HUES64 (cell line): Measurements from ENCODE around the gene CABP1. TPM values are rescaled to one million over a fixed set of nuclear protein-coding genes. Genes with fewer than 3 reads are reported as not detected.
"Not testable (repeated sequence)": the region's sequence is repeated elsewhere in the genome, so short reads cannot be mapped to it uniquely, and the experiment has no call there.

Experiments used
- H3K27ac ChIP-seq: 2 replicates; pipeline ENCODE4 v1.7.0; 2013; ENCODE audit warnings: low read depth, low read length, inconsistent platforms
- H3K27me3 ChIP-seq: 2 replicates; pipeline ENCODE4 v1.6.1; 2013; ENCODE audit warnings: mild to moderate bottlenecking, low read length; ENCODE audit not compliant: insufficient read depth
- H3K36me3 ChIP-seq: 2 replicates; pipeline ENCODE4 v1.6.1; 2013; ENCODE audit warnings: mild to moderate bottlenecking, low read length; ENCODE audit not compliant: insufficient read depth
- H3K4me1 ChIP-seq: 2 replicates; pipeline ENCODE4 v1.6.1; 2013; ENCODE audit warnings: mild to moderate bottlenecking, low read length, moderate library complexity; ENCODE audit not compliant: insufficient read depth
- H3K4me3 ChIP-seq: 2 replicates; pipeline ENCODE4 v1.5.1; 2013; ENCODE audit warnings: mild to moderate bottlenecking, low read length, moderate library complexity
- H3K9ac ChIP-seq: 2 replicates; pipeline ENCODE4 v1.6.1; 2013; ENCODE audit warnings: mild to moderate bottlenecking, low read depth, low read length
- H3K9me3 ChIP-seq: 2 replicates; pipeline ENCODE4 v1.6.1; 2013; ENCODE audit warnings: low read depth, low read length; ENCODE audit not compliant: insufficient read depth
- WGBS: fragments of 150-250, 120-280 bp; methylation state at CpG from one replicate; pipeline ENCODE4 v1.1.7; 2013; ENCODE audit warnings: missing lambda C conversion rate; 5-methylcytosine and 5-hydroxymethylcytosine counted together
- polyA plus RNA-seq, 2 experiments: library from polyadenylated mRNA; stranded (reverse); fragments of 50-300 nt; gene quantifications; one replicate each; pipeline ENCODE4 v1.2.3, GENCODE V29; 2013

The CABP1 gene
- polyA plus RNA-seq (2013, experiment 1 of 2) = 2.8 TPM
- 2.5 TPM for polyA plus RNA-seq (2013, experiment 2 of 2)

DNA sequence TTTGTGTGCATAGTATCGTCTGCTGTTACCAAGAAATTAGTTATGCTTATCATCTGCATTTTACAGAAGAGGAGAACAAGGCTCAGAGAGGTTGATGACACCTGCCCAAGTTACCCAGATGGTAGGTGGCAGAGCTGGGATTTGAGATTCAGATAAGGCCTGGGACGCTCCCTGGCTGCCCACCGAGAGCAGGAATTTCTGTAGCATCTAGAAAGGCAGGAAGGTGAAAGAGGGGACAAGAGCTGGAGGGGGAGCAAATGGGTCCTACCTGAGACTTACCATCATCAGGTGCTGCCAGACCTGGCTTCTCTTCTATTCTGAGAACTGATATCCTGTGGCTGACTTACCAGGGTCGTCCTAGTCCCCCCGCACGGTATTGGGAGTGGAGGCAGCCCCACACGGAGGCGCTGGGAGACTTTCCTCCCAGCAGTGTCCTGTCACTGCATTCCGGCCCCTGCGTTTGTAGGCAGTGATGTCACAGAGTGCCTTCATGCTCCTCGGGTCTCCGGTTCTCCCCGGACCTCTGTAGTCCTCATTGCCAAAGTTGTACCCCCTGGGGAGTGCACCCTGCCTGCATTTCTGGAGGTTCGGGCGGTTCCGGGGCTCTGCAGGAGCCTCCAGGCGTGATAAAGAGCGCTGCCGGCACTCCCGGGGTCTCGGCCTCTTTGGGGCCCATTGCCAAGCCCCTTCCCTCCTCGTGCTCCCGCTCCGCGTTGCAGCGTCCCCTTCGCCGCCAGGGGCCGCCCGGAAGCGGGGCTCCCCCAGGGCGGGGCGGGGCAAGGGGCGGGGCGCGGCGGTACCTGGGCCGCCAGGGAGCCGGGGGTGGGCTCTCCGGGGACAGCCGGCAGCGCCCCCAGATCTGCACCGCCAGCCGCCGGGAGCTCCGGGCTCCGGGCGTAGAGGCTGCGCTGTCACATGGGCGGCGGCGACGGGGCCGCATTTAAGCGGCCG lies at the start of gene CABP1:
Gene CABP1, plus strand, starts transcription at position 856 of the 951 bp plus-strand sequence. Its CDS starts 60 bp downstream, at position 916.
- Histone ChIP-seq H3K27me3 (peaks cover 46% of the 10 kb centered on the region), H3K27ac (no peak within 1 kb of the TSS; the same call in 1 of the 2 replicates), H3K4me3 (peak within 1 kb of the TSS; percentile 69), H3K9me3 (no peaks in the 10 kb centered on the region), H3K4me1 (no peaks in the 10 kb centered on the region), H3K36me3 (no peaks in the 10 kb centered on the region), H3K9ac (peak within 1 kb of the TSS; percentile 51; the same call in 1 of the 2 replicates)
- 4% methylated on average over 56 of the region's 56 CpGs for WGBS

DNA sequence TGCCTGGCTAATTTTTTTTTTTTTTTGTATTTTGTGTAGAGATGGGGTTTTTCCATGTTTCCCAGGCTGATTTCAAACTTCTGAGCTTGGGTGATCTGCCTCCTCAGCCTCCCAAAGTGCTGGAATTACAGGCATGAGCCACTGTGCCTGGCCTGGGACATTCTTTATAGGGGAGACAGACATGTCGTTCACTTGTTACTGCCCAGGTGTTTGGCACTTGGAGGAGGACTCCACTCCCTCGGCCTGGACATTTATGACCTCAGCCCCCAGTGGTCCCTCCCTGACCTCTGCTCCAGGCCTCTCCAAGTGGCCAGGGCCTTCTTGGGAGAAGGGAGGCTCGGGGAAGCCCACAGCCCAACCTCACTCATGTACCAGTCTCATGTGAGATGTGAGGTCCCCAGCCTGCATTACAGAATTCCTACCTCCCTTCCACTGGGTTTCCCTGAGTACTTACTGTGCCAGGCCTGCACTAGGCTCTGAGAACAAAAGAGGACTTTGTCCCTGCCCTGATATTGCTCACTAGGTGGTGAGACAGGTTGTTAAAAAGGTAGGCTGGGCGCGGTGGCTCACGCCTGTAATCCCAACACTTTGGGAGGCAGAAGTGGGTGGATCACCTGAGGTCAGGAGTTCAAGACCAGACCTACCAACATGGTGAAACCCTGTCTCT lies 49.6 kb upstream of the CABP1 start:
- no peak overlapping the region for H3K4me3 ChIP-seq
- H3K27me3 ChIP-seq = 0 out of 2 replicates have a peak, but pooled peaks cover under 1% of the 10 kb centered on the region
- WGBS = 95% methylated on average over 6 of the region's 6 CpGs
- no peak overlapping the region for H3K9ac ChIP-seq
- no peak overlapping the region for H3K27ac ChIP-seq
- no peaks in the 10 kb centered on the region for H3K9me3 ChIP-seq
- H3K4me1 ChIP-seq = 0 out of 2 replicates have a peak, but pooled peaks cover 4% of the 10 kb centered on the region
- H3K36me3 ChIP-seq = no peaks in the 10 kb centered on the region

DNA sequence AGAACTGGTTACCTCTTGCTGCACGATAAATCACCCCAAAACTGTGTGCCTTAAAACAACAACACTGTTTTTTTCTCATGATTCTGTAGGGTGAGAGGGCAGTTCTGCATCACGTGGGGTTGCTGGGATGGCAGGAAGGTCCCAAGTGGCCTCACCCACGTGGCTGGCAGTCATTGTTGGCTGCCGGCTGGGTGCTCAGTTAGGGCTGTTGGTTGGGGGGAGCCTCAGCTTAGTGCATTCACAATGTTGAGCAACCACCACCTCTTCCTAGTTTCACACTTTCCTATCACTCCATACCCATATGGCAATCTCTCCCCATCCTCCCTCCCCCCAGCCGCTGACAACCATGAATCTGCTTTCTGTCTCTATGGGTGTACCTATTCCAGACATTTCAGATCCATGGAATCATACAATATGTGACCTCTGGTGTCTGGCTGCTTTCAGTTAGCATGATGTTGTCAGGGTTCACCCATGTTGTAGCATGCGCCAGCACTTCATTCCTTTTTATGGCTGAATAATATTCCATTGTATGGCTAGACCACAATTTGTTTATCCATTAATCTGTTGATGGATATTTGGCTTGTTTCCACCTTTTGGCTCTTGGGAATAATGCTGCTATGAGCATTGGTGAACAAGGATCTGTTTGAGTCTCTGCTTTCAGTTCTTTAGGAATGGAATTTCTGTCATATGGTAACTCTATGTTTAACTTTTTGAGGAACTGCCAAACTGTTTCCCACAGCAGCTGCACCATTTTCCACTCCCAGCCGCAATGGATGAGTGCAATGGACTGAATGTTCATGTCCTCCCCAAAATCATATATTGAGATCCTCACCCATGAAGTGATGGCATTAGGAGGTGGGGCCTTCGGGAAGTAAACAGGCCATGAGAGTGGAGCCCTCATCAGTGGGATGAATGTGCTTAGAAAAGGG lies 48.0 kb upstream of the CABP1 start:
- Histone ChIP-seq H3K27me3 (no peaks in the 10 kb centered on the region), H3K4me3 (no peak overlapping the region), H3K9ac (no peak overlapping the region), H3K4me1 (0 out of 2 replicates have a peak, but pooled peaks cover 4% of the 10 kb centered on the region), H3K36me3 (no peaks in the 10 kb centered on the region), H3K27ac (no peak overlapping the region), H3K9me3 (no peaks in the 10 kb centered on the region)
- 81% methylated on average over 7 of the region's 8 CpGs for WGBS

DNA sequence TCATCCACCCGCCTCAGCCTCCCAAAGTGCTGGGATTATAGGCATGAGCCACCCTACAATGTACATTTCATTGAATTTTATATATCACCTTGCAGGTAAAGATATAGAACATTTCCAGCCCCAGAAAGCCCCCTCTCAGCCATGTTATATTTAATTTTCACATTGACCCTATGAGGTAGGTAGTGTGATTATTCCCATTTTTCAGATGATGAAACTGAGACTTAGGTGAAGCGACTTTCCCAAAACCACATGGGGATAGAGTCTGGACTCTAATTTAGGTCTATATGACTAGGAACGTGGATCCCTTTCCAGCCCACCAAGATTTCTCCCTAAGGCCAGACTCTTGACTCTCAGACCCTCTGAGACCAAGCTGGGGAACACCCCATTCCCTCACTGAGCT lies 43.5 kb upstream of the CABP1 start:
- Histone ChIP-seq H3K36me3 (no peaks in the 10 kb centered on the region), H3K9ac (no peak overlapping the region), H3K9me3 (no peaks in the 10 kb centered on the region), H3K4me3 (no peak overlapping the region), H3K27me3 (no peaks in the 10 kb centered on the region), H3K27ac (no peak overlapping the region), H3K4me1 (peaks cover 7% of the 10 kb centered on the region; the same call in 1 of the 2 replicates)
- 98% methylated on average over 3 of the region's 3 CpGs for WGBS

DNA sequence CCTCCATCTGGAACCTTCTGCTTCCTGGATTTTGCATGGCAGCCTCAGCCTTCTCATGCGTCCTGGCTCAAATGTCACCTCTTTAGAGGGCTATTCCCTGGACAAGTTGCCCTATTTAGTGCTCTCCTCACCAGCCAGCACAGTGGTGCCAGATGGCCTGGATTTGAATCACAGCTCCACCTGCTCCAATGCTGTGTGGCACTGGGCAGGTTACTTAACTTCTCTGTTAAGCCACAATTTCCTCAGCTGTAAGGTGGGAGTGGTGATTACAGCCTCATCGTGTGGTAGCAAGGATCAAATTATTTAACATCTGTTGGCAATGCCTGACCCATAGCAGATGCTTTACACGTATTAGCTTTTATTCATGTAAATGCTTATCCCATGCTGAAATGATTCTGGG lies 42.6 kb upstream of the CABP1 start:
- H3K4me1 ChIP-seq = peaks cover 7% of the 10 kb centered on the region; the same call in 1 of the 2 replicates
- H3K4me3 ChIP-seq = no peak overlapping the region
- no peak overlapping the region for H3K27ac ChIP-seq
- no peaks in the 10 kb centered on the region for H3K27me3 ChIP-seq
- no peaks in the 10 kb centered on the region for H3K36me3 ChIP-seq
- 84% methylated on average over 3 of the region's 3 CpGs for WGBS
- no peaks in the 10 kb centered on the region for H3K9me3 ChIP-seq
- no peak overlapping the region for H3K9ac ChIP-seq

DNA sequence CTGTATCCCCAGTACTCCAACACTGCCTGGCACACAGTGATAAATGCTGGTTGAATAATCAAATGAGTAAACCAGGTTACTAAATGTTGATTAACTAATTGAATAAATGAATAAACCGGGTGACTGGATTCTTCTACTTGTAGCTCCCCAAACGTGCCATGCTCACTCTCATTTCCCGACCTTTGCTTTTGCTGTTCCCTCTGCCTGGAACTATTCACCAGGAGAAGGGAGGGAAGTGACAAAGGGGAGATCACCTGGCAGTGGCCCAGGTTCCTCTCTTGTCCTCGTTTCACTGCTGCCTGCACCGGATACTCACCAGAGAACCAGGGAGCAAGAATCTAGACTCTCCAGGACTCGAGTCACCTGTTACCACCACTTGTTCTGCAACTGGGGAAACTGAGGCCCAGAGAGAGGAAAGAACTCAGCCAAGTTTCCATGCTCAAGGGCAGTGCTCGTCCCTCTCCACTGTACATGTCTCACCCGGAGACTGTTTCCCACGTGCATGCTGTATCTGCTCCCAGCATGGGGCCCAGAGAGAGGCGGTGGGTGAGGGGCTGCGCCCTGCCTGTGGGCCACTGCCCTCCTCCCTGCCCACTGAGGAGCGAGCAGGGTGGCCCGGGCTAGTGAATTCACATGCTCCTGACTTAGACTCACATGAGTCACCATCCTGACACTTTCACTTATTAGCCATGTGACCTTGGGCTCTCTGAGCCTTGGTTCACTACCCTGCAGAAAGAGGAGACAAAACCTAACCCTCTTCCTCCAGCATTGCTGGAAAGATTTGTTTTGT lies 41.6 kb upstream of the CABP1 start:
- H3K4me3 ChIP-seq = no peak overlapping the region
- 64% methylated on average over 13 of the region's 13 CpGs for WGBS
- peaks cover 7% of the 10 kb centered on the region; the same call in 1 of the 2 replicates for H3K4me1 ChIP-seq
- no peak overlapping the region for H3K27ac ChIP-seq
- no peaks in the 10 kb centered on the region for H3K36me3 ChIP-seq
- no peak overlapping the region for H3K9ac ChIP-seq
- no peaks in the 10 kb centered on the region for H3K27me3 ChIP-seq
- H3K9me3 ChIP-seq = no peaks in the 10 kb centered on the region

DNA sequence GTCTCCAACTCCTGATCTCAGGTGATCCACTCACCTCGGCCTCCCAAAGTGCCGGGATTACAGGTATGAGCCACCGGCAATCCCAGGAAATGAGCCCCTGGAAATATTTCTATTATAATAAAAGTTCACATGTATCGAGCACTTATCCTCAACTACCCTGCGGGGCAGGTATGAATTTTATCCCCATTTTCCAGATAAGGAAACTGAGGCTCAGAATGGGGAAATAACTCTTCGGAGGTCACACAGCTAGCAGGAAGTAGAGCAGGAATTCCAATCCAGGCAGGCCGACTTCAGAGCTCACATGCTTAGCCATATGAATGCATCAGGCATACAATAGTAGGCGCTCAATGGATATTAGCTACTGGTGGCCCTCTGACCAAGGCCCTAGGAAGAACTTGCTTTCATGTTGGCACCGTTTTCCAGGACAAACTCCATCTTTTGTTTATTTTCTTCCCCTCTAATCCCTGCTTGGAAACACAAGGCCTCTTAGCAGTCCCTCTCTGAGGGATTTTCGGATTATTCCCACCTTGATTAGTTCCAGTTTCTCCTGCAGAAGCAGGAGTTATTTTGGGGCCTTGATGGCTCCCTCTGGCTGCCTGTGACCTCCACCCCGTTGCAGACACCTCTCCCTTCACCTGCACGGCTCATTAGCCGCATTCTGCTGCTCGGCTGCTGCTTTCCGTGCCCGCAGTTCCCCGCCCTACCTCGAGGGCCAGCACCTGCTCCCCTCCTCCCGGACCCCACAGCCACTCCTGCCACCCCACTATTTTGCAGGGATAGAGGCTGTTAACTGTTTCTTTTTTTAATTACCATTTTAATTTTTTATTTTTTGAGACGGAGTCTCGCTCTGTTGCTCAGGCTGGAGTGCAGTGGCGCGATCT lies 40.5 kb upstream of the CABP1 start:
- 71% methylated on average over 21 of the region's 23 CpGs for WGBS
- H3K27me3 ChIP-seq = no peaks in the 10 kb centered on the region
- H3K4me3 ChIP-seq = no peak overlapping the region
- H3K4me1 ChIP-seq = peaks cover 7% of the 10 kb centered on the region; the same call in 1 of the 2 replicates
- H3K36me3 ChIP-seq = no peaks in the 10 kb centered on the region
- no peak overlapping the region for H3K9ac ChIP-seq
- H3K9me3 ChIP-seq = no peaks in the 10 kb centered on the region
- H3K27ac ChIP-seq = no peak overlapping the region

DNA sequence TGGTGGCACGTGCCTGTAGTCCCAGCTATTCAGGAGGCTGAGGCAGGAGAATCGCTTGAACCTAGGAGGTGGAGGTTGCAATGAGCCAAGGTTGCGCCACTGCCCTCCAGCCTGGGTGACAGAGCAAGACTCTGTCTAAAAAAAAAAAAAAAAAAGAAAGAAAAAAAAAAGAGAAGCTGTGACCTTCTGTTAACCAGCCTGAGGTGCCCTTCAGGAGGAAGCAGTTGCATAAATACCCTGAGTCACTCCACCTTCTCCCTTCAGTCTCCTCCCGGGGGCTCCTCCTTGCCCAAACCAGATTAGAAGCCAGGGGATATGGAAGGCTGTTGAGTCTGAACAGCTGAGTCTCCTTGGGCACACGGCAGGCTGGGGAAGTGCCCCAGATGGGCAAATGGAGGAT lies 38.0 kb upstream of the CABP1 start:
- H3K4me3 ChIP-seq, H3K27ac ChIP-seq, H3K9me3 ChIP-seq, H3K4me1 ChIP-seq, H3K9ac ChIP-seq, H3K36me3 ChIP-seq, H3K27me3 ChIP-seq: not testable (repeated sequence)
- 85% methylated on average over 5 of the region's 5 CpGs for WGBS

DNA sequence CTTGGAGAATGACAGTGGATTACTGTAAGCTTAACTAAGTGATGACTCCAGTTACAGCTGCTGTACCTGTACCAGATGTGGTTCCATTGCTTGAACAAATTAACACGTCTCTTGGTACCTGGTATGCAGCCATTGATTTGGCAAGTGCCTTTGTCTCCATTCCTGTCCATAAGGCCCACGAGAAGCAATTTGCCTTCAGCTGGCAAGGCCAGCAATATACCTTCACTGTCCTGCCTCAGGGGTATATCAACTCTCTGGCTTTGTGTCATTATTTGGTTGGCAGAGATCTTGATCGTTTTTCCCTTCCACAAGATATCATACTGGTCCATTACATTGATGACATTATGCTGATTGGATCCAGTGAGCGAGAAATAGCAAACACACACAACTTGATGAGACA lies 29.9 kb upstream of the CABP1 start:
- WGBS = 91% methylated on average over 4 of the region's 4 CpGs
- H3K4me1 ChIP-seq = no peaks in the 10 kb centered on the region
- H3K36me3 ChIP-seq = no peaks in the 10 kb centered on the region
- no peaks in the 10 kb centered on the region for H3K9me3 ChIP-seq
- H3K4me3 ChIP-seq = no peak overlapping the region
- no peaks in the 10 kb centered on the region for H3K27me3 ChIP-seq
- H3K9ac ChIP-seq = no peak overlapping the region
- no peak overlapping the region for H3K27ac ChIP-seq
